SKM-1 treated with dmso at 0.1 percent for 144 hours (cell line): Measurements from ENCODE around the gene CACNG7.
A peak's percentile ranks its signal among the peaks of the same experiment; 100 is the strongest.
"Not testable (repeated sequence)": the region's sequence is repeated elsewhere in the genome, so short reads cannot be mapped to it uniquely, and the experiment has no call there.

Experiments
- DNase-seq: peaks from one replicate; lab custom pipeline; 2025; ENCODE audit not compliant: unreplicated experiment; lab: John Stamatoyannopoulos, UW

Gene CACNG7, protein sequence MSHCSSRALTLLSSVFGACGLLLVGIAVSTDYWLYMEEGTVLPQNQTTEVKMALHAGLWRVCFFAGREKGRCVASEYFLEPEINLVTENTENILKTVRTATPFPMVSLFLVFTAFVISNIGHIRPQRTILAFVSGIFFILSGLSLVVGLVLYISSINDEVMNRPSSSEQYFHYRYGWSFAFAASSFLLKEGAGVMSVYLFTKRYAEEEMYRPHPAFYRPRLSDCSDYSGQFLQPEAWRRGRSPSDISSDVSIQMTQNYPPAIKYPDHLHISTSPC

DNA sequence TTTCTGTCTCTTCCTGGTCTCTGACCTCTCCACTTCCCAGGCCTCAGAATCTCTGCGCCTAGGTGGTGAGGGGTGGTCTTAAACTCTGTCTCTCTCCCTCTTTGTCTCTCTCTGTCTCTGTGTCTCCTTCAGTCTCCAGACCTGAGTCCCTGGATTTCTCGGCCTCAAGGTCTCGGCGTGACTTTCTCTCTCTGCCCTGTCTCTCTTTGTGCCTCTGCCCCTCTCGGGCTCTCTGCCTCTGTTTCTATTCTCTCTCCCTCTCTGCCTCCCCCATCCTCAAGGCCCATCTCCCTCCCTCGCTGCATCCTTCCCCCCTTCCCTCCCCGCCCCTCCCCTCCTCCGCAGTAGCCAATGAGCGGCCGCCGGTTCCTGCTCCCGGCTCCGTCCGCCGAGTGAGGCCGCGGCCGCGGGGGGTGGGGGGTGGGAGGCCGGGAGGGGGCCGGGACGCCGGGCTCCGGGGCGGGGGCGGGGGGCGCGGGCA is at the start of gene CACNG7:
Gene CACNG7 (plus strand): TSS at position 344 of the 481 bp plus-strand sequence. CDS start 3,554 bp downstream, outside the sequence.
- DNase-seq = no peak

DNA sequence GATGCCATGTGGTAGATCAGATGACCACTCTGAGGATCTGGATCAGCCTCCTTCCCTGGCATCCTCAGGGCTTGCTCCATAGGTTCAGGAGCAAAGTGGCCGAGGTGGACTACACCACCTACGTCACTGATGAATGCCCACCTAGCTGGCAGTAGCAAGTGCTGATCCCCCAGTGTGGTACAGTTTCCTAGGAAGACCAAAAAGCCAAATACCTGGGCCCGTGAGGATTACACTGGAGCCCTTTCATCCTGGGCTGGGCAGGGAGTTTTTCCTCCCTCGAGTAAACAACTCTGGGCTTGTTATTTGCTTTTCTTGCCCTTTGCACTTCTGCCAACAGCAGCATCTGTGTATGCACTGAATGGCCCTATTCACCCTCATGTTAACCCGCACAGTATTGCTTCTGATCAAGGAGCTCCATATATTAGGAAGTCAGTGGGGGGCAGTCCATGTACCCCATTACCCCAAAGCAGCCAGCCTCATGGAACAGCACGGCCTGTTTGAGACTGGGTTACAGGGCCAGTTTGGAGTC is 44.7 kb upstream of the CACNG7 start:
- no peak for DNase-seq

DNA sequence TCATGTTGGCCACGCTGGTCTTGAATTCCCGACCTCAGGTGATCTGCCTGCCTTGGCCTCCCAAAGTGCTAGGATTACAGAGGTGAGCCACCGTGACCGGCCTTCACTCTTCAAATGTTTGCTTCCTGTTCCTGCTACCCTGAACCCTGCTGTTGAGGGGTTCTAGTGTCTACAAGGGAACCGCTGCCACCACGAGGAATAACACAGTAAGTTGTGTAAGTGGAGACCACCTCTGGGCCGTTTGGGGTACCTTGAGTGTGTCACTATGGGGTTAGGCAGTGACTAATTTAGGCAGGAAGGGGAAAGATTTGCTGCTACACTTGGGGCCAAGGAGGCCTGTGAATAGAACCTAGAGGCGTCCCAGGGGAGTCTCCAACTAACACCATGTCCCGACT is 43.6 kb upstream of the CACNG7 start:
- DNase-seq = no peak

DNA sequence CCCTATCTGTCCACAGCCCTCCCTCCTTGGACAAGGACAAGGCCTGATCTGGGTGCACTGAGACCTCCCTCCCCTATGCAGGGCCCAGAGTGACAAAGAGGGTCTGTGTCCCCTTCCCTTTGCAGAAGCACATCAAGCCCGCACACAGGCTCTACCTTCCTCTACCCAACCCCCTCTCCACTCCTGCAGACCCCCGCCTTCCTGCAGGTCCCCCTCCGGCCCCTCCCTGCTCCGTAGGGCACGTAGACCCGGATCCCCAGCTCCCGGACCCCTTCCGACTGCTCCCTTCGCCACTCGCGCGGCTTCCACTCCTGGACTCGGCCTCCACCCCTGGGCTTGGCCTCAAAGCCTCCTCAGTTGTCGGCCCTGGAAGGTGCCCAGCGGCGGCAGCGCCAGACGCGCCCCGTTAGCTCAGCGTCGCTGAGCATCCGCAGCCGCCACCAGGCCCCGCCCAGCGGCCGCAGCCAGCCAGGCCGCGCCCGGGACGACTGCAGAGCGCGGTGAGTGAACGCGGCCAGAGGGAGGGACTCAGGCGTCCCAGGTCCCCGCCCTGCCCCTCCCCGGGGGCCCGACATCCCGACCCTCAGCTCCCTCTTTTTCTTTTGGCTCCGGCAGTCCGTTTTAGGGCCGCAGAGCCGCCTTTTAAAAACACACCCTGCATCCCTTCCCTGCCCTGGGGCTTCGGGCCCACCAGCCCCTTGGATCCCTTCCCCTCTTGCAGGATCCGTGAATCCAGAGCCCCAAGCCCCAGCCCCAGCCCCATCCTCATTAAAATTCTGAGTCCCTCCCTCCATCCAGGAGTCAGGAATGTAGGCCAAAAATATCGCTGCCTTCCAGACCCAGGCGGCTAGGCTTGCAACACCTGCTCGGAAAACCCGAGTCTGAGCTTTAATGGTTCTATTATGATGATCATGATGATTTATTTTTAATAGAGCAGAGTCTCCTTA is 42.9 kb upstream of the CACNG7 start:
- no peak for DNase-seq

DNA sequence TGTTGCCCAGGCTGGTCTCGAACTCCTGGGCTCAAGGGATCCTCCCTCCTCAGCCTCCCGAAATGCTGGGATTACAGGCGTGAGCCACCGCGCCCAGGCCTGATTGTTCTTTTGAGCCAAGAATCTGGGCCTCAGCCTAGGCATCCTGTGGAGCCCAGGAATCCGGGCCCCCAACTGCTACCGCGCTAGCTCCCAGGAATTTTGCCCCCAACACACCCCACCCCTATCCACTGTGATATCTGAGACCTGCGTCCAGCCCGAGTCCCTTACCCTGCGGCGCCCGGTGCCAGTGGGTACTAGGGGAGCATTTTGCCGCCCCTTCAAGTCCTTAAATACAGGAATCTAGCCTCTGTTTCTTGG is 42.2 kb upstream of the CACNG7 start:
- DNase-seq = no peak

DNA sequence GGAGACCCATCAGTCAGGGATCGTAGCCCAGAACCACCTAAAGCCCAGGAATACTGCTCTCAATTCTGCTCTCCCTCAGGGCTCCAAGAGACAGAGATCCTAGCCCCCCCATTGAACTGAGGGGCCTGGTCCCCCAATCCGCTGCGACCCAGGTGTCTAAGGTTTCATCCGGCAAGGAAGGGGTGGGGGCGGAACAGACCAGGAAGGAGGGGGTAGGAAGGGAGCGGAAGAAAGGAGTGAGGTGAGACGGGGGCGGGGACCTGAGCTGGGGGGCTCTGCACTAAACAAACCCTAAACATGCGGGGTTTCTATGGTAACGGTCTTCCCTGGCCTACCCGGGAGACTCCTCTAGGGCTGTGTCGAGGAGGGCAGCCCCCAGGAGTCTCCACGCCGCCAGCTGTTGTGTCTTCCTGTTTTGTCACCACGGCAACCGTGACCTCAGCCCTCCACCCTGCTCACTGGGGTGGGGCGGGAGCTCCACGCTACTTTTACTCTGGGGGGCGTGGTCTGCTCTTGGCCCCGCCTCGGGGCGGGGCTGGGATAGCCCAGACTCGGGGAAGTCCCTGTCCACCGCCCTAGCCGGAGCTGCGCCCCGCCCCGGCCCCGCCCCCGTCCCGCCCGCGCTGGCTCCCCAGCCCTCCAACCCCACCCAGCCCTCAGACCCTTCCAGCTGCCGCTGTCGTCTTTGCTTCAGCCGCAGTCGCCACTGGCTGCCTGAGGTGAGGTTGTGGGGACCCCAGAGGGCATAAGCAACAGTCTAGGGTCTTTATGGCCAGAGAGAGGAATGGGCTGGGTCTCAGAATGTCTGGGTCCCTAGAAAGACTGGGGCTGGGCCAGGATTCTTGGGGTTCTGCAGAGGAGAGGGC is 41.6 kb upstream of the CACNG7 start, which contains the start of gene MYADM:
Gene MYADM (plus strand): TSS at position 659 of the 866 bp plus-strand sequence. CDS start 5,647 bp downstream, outside the sequence.
- peak; percentile 66 for DNase-seq

DNA sequence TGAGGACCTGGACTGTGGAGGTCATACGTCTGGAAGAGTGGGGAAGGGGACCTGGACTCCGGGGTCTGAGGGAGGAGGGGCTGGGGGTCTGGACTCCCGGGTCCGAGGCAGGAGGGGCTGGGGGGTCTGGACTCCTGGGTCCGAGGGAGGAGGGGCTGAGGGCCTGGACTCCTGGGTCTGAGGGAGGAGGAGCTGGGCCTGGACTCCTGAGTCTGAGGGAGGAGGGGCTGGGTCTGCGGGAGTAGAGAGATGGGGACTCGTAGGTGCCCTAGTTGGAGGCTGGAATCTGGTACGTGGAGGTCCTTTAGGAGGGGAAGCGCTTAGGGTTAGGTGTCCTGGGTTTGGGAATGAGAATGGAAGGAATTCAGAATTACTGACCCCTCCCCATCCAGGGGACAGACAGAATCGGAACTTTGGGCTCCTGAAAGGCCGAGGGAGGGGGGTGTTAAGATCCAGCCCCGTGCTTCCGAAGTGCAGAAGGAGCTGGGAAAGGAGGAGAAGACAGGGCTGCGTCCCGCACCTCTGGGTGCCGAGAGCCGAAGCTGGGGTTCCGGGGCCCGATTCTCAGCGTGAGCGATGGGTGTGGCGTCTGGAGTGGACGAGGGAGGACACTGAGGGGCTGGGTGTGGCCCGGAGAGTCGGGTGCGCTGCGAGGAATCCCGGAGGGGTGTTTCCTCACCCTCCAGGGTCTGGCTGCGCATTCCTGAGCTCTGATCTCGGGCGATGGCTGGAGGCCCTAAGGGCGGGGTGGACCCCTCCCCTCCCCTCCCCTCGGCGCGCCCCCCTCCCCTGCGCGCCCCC is 40.8 kb upstream of the CACNG7 start:
- no peak for DNase-seq

DNA sequence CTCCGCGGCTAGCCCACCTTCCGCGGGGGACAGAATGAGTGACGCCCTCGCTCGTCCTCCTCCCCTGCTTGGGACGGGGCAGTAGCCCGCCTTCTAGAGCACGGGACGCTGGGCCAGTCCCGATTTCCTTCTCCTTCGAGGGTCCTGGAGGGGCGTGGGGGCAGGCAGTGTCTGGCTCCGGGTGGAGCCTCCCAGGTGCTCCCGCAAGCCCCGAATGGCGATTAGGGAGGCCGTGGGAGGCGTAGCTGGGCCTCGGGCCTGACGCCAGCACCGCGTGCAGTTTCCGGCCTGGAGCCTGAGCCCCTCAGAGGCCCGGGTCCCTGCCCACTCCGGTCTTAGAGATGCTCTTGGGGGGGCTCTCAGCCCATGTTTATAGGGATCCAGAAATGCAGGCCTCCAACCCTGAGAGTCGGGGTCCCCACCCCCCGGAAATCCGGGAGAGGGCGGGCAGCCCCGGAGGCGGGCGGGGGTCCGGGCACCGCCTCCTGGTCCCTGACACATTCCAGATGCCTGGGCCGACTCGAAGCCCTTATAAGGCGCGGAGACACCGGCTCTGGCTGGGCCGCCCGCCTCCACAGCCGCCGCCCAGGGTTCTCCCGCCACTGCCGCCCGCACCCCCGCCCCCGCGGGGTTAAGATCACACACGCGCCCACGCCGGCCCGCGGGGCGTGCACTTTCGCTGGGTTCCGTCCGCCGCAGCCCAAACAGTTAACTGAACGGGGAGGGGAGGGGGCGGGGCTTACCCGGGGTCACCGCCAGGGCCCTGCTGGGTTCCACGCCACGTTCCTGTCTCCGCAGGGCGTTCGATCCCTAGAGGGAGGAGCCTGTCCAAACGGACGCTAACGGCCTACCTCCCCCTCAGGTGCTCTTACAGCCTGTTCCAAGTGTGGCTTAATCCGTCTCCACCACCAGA is 39.9 kb upstream of the CACNG7 start:
- peak; percentile 48 for DNase-seq

DNA sequence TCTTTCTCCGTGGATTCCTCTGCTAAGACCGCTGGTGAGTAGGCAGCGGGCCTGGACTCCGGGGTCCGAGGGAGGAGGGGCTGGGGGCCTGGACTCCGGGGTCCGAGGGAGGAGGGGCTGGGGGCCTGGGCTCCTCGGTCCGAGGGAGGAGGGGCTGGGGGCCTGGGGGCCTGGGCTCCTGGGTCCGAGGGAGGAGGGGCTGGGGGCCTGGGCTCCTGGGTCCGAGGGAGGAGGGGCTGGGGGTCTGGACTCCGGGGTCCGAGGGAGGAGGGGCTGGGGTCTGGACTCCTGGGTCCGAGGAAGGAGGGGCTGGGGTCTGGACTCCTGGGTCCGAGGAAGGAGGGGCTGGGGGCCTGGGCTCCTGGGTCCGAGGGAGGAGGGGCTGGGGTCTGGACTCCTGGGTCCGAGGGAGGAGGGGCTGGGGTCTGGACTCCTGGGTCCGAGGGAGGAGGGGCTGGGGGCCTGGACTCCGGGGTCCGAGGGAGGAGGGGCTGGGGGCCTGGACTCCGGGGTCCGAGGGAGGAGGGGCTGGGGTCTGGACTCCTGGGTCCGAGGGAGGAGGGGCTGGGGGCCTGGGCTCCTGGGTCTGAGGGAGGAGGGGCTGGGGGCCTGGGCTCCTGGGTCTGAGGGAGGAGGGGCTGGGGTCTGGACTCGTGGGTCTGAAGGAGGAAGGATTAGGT is 39.1 kb upstream of the CACNG7 start:
- not testable (repeated sequence) for DNase-seq

DNA sequence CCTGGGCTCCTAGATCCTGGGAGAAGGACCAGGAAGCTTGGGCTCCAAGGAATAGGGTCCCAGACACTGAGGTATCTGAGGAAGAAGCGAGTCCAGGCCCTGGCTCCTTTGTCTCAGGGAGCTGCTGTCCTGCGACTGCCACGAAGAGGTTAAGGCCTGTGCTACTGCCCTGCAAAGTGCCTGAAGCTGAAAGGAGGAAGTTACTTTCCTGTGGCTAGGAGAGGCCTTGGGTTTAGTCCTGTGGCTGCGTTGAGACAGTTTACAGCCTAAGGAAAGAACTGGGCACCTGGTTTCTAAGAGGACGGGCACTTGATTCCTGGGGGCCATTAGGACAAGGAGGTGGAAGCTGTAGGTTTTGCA is 38.6 kb upstream of the CACNG7 start:
- peak; percentile 65 for DNase-seq

DNA sequence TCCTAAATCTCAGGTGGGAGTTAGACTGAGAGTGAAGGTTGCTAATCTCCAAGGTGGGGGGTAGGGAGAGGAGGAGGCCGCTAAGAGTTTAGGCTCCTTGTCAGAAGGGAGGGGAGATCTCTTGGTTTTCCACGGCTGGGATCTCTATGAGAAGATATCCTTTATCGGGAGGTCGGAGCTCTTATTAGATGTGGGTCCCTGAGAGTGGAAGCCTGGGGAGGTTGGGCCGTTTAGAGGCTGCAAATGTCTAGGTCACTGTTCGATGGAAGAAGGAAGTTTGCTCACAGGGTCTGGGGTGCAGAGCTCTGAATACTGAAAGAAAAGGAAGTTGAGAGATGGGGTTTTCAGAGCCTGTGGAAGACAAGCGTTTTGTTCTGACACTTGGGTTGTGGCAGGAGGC is 37.6 kb upstream of the CACNG7 start:
- peak; percentile 37 for DNase-seq

DNA sequence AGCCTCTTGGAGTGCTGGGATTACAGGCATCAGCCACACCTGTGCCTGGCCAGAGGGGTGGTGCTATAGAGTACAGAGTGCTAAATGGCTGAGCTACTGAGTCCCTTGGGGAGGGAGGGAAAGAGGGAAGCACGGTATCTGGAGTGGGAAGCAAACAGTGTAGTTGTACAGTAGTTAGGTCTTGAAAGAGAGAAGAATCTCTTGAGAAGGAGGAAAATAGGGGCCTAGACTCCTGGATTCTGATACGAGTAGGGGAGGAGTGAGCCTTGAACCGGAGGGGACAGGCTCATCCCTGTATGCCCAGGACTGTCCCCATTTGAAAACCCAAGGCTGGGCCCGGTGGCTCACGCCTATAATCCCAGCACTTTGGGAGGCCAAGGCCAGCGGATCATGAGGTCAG is 36.3 kb upstream of the CACNG7 start:
- DNase-seq = no peak

DNA sequence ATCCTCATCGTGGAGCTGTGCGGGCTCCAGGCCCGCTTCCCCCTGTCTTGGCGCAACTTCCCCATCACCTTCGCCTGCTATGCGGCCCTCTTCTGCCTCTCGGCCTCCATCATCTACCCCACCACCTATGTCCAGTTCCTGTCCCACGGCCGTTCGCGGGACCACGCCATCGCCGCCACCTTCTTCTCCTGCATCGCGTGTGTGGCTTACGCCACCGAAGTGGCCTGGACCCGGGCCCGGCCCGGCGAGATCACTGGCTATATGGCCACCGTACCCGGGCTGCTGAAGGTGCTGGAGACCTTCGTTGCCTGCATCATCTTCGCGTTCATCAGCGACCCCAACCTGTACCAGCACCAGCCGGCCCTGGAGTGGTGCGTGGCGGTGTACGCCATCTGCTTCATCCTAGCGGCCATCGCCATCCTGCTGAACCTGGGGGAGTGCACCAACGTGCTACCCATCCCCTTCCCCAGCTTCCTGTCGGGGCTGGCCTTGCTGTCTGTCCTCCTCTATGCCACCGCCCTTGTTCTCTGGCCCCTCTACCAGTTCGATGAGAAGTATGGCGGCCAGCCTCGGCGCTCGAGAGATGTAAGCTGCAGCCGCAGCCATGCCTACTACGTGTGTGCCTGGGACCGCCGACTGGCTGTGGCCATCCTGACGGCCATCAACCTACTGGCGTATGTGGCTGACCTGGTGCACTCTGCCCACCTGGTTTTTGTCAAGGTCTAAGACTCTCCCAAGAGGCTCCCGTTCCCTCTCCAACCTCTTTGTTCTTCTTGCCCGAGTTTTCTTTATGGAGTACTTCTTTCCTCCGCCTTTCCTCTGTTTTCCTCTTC is 35.1 kb upstream of the CACNG7 start:
- no peak for DNase-seq

DNA sequence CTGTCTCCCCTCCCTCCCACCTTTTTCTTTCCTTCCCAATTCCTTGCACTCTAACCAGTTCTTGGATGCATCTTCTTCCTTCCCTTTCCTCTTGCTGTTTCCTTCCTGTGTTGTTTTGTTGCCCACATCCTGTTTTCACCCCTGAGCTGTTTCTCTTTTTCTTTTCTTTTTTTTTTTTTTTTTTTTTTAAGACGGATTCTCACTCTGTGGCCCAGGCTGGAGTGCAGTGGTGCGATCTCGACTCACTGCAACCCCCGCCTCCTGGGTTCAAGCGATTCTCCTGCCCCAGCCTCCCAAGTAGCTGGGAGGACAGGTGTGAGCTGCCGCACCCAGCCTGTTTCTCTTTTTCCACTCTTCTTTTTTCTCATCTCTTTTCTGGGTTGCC is 34.5 kb upstream of the CACNG7 start:
- DNase-seq = no peak

DNA sequence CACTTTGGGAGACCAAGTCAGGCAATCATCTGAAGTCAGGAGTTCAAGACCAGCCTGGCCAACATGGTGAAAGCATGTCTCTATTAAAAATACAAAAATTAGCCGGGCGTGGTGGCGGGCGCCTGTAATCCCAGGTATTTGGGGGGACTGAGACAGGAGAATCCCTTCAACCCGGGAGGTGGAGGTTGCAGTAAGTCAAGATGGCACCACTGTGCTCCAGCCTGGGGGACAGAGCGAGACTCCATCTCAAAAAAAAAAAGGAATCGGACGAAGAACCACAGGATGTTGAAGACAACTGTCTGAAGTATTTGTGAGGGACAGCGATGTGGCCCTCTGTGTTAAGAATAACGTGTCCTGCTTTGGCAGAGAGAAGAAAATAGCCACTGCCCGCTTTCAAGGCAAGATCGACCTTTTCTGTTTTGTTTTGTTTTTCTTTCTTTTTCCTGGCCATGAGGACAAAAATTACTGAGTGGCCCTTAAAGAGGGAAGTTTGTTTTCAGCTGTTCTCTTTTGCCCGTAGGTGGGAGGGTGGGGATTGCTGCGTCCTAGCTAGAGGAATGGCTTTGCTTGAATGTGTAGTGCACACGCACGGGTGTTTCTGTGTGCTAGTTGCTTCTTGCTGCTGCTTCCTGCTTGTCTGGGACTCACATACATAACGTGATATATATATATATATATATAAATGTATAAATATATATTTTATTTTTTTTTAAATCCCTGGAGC is 33.3 kb upstream of the CACNG7 start:
- no peak for DNase-seq

DNA sequence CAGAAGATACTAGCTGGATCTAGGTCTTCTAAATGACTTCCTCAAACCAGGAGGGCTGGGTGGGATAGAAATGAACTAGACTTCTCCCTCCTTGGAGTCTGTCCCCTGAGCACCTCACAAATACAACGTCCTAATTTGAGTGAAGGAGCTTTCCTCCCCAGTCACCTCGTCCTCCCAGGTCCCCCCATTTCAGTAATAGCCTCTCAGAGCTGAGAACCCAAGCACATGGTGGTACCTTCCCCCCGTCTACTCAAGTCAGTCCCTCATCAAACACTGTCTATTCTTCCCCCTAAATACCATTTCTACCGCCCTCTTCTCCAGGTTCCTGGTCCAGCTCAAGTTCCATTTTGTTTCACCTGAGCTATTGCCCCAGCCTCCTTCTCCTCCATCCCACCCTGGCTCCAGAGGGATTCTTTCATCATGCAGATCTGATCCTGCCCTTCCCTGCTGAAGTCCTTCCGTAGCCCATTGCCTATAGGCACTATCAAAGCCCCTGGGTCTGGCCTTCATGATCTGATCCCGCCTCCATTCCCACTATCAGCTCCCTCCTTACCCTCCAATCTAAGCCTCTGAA is 32.3 kb upstream of the CACNG7 start:
- no peak for DNase-seq

DNA sequence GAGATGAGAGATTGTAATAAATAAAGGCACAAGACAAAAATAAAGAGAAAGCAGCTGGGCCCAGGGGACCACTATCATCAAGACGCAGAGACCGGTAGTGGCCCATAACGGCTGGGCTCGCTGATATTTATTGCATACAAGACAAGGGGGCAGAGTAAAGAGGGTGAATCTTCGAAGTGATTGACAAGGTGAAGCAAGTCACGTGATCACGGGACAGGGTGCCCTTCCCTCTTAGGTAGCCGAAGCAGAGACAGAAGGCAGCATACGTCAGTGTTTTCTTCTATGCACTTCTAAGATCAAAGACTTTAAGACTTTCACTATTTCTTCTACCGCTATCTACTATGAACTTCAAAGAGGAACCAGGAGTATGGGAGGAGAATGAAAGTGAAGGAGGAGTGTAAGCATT is 31.7 kb upstream of the CACNG7 start:
- no peak for DNase-seq
